GM11168 (cell line): ENCODE measurements around the gene DGKD.

Source experiments
- in situ Hi-C: fragments of 300-500 bp; cut with MboI; formaldehyde crosslinking; loops from one replicate; pipeline ENCODE4 v1.12.0; 2022; ENCODE audit warnings: low sequenced_read_pairs; ENCODE audit not compliant: unreplicated experiment

DGKD gene

GRCh38 chr2:233468047-233468740 lies 113.9 kb downstream of the DGKD start:
- in situ Hi-C loops = no loop called here

GRCh38 chr2:233468741-233469110 lies 114.4 kb downstream of the DGKD start:
- in situ Hi-C loops = no loop called here

- in situ Hi-C loops = no loop called here
Measured at GRCh38 chr2:233469261-233470010, 115.1 kb downstream of the DGKD start.

- in situ Hi-C loops = no loop called here
Measured at GRCh38 chr2:233470011-233470687, 115.9 kb downstream of the DGKD start.

- in situ Hi-C loops = no loop called here
Measured at GRCh38 chr2:233470839-233471238, 116.5 kb downstream of the DGKD start.

- in situ Hi-C loops = no loop called here
Measured at GRCh38 chr2:233471291-233472035, 117.2 kb downstream of the DGKD start.

GRCh38 chr2:233473386-233473791 lies 119.1 kb downstream of the DGKD start:
- in situ Hi-C loops = no loop called here

- in situ Hi-C loops = no loop called here
Measured at GRCh38 chr2:233473878-233474277, 119.6 kb downstream of the DGKD start.

GRCh38 chr2:233474308-233475160 lies 120.2 kb downstream of the DGKD start:
- in situ Hi-C loops = no loop called here

- in situ Hi-C loops = no loop called here
Measured at GRCh38 chr2:233476063-233476410, 121.7 kb downstream of the DGKD start.

- in situ Hi-C loops = no loop called here
Measured at GRCh38 chr2:233476651-233477547, 122.6 kb downstream of the DGKD start.

- in situ Hi-C loops = no loop called here
Measured at GRCh38 chr2:233477548-233478433, 123.5 kb downstream of the DGKD start.

- in situ Hi-C loops = loop anchor here (10.0 kb wide), 1 partner anchor 235 kb away; the partner anchor contains the start of genes UGT1A4 and UGT1A5
Measured at GRCh38 chr2:233479616-233480489, 125.6 kb downstream of the DGKD start.

- in situ Hi-C loops = loop anchor here (10.0 kb wide), 1 partner anchor 234 kb away; the partner anchor contains the start of genes UGT1A4 and UGT1A5
Measured at GRCh38 chr2:233480490-233481202, 126.4 kb downstream of the DGKD start.

- in situ Hi-C loops = loop anchor here (10.0 kb wide), 1 partner anchor 233 kb away; the partner anchor contains the start of genes UGT1A4 and UGT1A5
Measured at GRCh38 chr2:233481368-233482142, 127.3 kb downstream of the DGKD start.
